Mesenchymal stem cell (in vitro differentiated cells and primary cell): ENCODE measurements around the gene GCH1.
A peak's percentile ranks its signal among the peaks of the same experiment; 100 is the strongest.

ENCODE experiments used
- DNase-seq: peaks from one replicate; pipeline ENCODE4 v3.0.0-alpha.2; 2013
- H2AFZ ChIP-seq: one replicate; pipeline ENCODE4 v1.6.1; 2013; ENCODE audit warnings: low read depth, mild to moderate bottlenecking, control low read depth, inconsistent platforms, low read length, moderate library complexity
- H2AK5ac ChIP-seq: 2 replicates; pipeline ENCODE4 v1.6.1; 2013; ENCODE audit warnings: low read length, moderate library complexity, mild to moderate bottlenecking, inconsistent platforms; ENCODE audit not compliant: severe bottlenecking
- H2BK120ac ChIP-seq: one replicate; pipeline ENCODE4 v1.6.1; 2013; ENCODE audit warnings: low read depth, mild to moderate bottlenecking, inconsistent platforms, low read length, moderate library complexity
- H2BK12ac ChIP-seq, 2 experiments: one replicate each; pipeline ENCODE4 v1.6.1; 2013; ENCODE audit warnings: inconsistent platforms in 2 of 2, low read length in 2 of 2, mild to moderate bottlenecking in 2 of 2, moderate library complexity in 2 of 2, control low read depth in 1 of 2
- H2BK15ac ChIP-seq: one replicate; pipeline ENCODE4 v1.6.1; 2013; ENCODE audit warnings: mild to moderate bottlenecking, low read depth, inconsistent platforms; ENCODE audit not compliant: poor library complexity, severe bottlenecking
- H2BK5ac ChIP-seq: 2 replicates; pipeline ENCODE4 v1.6.1; 2013; ENCODE audit warnings: low read depth, mild to moderate bottlenecking, low read length, control low read depth, inconsistent platforms; ENCODE audit not compliant: poor library complexity, severe bottlenecking
- H3K14ac ChIP-seq, 2 experiments: one replicate each; pipeline ENCODE4 v1.6.1; 2013; ENCODE audit warnings: inconsistent platforms in 2 of 2, low read length in 2 of 2, control low read depth in 1 of 2, mild to moderate bottlenecking in 1 of 2, moderate library complexity in 1 of 2
- H3K18ac ChIP-seq, 2 experiments: one replicate each; pipeline ENCODE4 v1.6.1; 2013; ENCODE audit warnings: inconsistent platforms in 2 of 2, low read length in 2 of 2, control low read depth in 1 of 2, low read depth in 1 of 2, mild to moderate bottlenecking in 1 of 2
- H3K23ac ChIP-seq, 2 experiments: one replicate each; pipeline ENCODE4 v1.6.1; 2013; ENCODE audit warnings: inconsistent platforms in 2 of 2, low read length in 2 of 2, mild to moderate bottlenecking in 2 of 2, moderate library complexity in 2 of 2, control low read depth in 1 of 2
- H3K27ac ChIP-seq: 2 replicates; pipeline ENCODE4 v1.5.1; 2013; ENCODE audit warnings: mild to moderate bottlenecking, moderate library complexity, low read length, control low read depth, inconsistent platforms; ENCODE audit not compliant: poor library complexity, severe bottlenecking
- H3K27me3 ChIP-seq, 2 experiments: 2 replicates each; pipeline versions ENCODE4 v1.6.1 to v1.7.0; 2013; ENCODE audit warnings: low read length in 2 of 2, mild to moderate bottlenecking in 2 of 2, moderate library complexity in 2 of 2, control low read depth in 1 of 2, inconsistent platforms in 1 of 2; ENCODE audit not compliant: control insufficient read depth in 1 of 2, insufficient read depth in 1 of 2
- H3K36me3 ChIP-seq, 2 experiments: 2 replicates each; pipeline versions ENCODE4 v1.6.1 to v1.7.0; 2013; ENCODE audit warnings: low read length in 2 of 2, control low read depth in 1 of 2, inconsistent platforms in 1 of 2, low read depth in 1 of 2, mild to moderate bottlenecking in 1 of 2; ENCODE audit not compliant: insufficient read depth in 2 of 2, control insufficient read depth in 1 of 2
- H3K4ac ChIP-seq, 2 experiments: one replicate each; pipeline ENCODE4 v1.6.1; 2013; ENCODE audit warnings: inconsistent platforms in 2 of 2, low read length in 2 of 2, mild to moderate bottlenecking in 2 of 2, moderate library complexity in 2 of 2, control low read depth in 1 of 2, low read depth in 1 of 2
- H3K4me1 ChIP-seq: 2 replicates; pipeline ENCODE4 v1.6.1; 2013; ENCODE audit warnings: low read depth, low read length, control low read depth; ENCODE audit not compliant: control insufficient read depth, insufficient read depth
- H3K4me2 ChIP-seq: 2 replicates; pipeline ENCODE4 v1.6.1; 2013; ENCODE audit warnings: low read length, mild to moderate bottlenecking, inconsistent platforms; ENCODE audit not compliant: poor library complexity, severe bottlenecking
- H3K4me3 ChIP-seq, 2 experiments: 2 replicates each; pipeline versions ENCODE4 v1.5.1 to v1.7.0; 2013; ENCODE audit warnings: low read length in 2 of 2, mild to moderate bottlenecking in 2 of 2, control low read depth in 1 of 2, low read depth in 1 of 2; ENCODE audit not compliant: insufficient read depth in 1 of 2
- H3K79me1 ChIP-seq: replicated peaks from 2 replicates; pipeline ENCODE4 v1.6.1; 2013; ENCODE audit warnings: mild to moderate bottlenecking, control low read depth, low read length, inconsistent platforms; ENCODE audit not compliant: poor library complexity, severe bottlenecking
- H3K9ac ChIP-seq: 2 replicates; pipeline ENCODE4 v1.7.0; 2013; ENCODE audit warnings: mild to moderate bottlenecking, low read length, moderate library complexity
- H3K9me3 ChIP-seq: 2 replicates; pipeline ENCODE4 v1.7.0; 2013; ENCODE audit warnings: mild to moderate bottlenecking, low read length; ENCODE audit not compliant: control insufficient read depth
- H4K8ac ChIP-seq: one replicate; pipeline ENCODE4 v1.6.1; 2013; ENCODE audit warnings: inconsistent platforms, mild to moderate bottlenecking, low read length, moderate library complexity
- H4K91ac ChIP-seq: one replicate; pipeline ENCODE4 v1.6.1; 2013; ENCODE audit warnings: mild to moderate bottlenecking, low read length, inconsistent platforms
- WGBS: methylation state at CpG from one replicate; pipeline ENCODE4 v1.1.7; 2013; ENCODE audit warnings: mixed read lengths; 5-methylcytosine and 5-hydroxymethylcytosine counted together

The GCH1 gene

GRCh38 chr14:54798465-54799124 is 104.0 kb downstream of the GCH1 start:
- no peak overlapping the region for H2BK5ac ChIP-seq
- H3K4ac ChIP-seq: no peak overlapping the region
- H3K27me3 ChIP-seq: peaks cover 12 to 15% of the 10 kb centered on the region in 2 experiments
- H3K4me2 ChIP-seq: no peak overlapping the region
- H4K8ac ChIP-seq: no peak overlapping the region
- peaks cover 13% of the 10 kb centered on the region for H3K9me3 ChIP-seq
- no peak overlapping the region for H4K91ac ChIP-seq
- H3K4me1 ChIP-seq: no peaks in the 10 kb centered on the region
- H3K9ac ChIP-seq: no peak overlapping the region
- no peak for DNase-seq
- no peak overlapping the region for H2BK12ac ChIP-seq
- no peak overlapping the region for H3K4me3 ChIP-seq
- no peak overlapping the region for H2AFZ ChIP-seq
- 86% methylated on average over 8 of the region's 9 CpGs for WGBS
- H3K36me3 ChIP-seq: peaks cover 6 to 11% of the 10 kb centered on the region in 2 experiments
- no peak overlapping the region for H3K23ac ChIP-seq
- H3K79me1 ChIP-seq: no peaks in the 10 kb centered on the region
- H2AK5ac ChIP-seq: no peak overlapping the region
- H3K18ac ChIP-seq: no peak overlapping the region
- H2BK120ac ChIP-seq: no peak overlapping the region
- no peak overlapping the region for H3K27ac ChIP-seq
- no peak overlapping the region for H3K14ac ChIP-seq
- no peak overlapping the region for H2BK15ac ChIP-seq

GRCh38 chr14:54797986-54798385 is 104.6 kb downstream of the GCH1 start:
- no peak overlapping the region for H4K91ac ChIP-seq
- peaks cover 13% of the 10 kb centered on the region for H3K9me3 ChIP-seq
- H2BK5ac ChIP-seq: no peak overlapping the region
- no peaks in the 10 kb centered on the region for H3K79me1 ChIP-seq
- H2BK120ac ChIP-seq: no peak overlapping the region
- no peak overlapping the region for H3K23ac ChIP-seq
- DNase-seq: no peak
- no peaks in the 10 kb centered on the region for H3K4me1 ChIP-seq
- no peak overlapping the region for H2BK12ac ChIP-seq
- no peak overlapping the region for H3K4me2 ChIP-seq
- H3K4me3 ChIP-seq: no peak overlapping the region
- no peak overlapping the region for H2AK5ac ChIP-seq
- no peak overlapping the region for H3K18ac ChIP-seq
- no peak overlapping the region for H2AFZ ChIP-seq
- no peak overlapping the region for H4K8ac ChIP-seq
- H3K27me3 ChIP-seq: peaks cover 8 to 9% of the 10 kb centered on the region in 2 experiments
- H3K4ac ChIP-seq: no peak overlapping the region
- H3K36me3 ChIP-seq: peaks cover 6 to 12% of the 10 kb centered on the region in 2 experiments
- WGBS: 92% methylated on average over 2 of the region's 4 CpGs
- H3K27ac ChIP-seq: no peak overlapping the region
- H3K14ac ChIP-seq: no peak overlapping the region
- H2BK15ac ChIP-seq: no peak overlapping the region
- no peak overlapping the region for H3K9ac ChIP-seq

- Histone ChIP-seq H3K23ac (no peak overlapping the region), H3K27me3 (peaks cover 4 to 5% of the 10 kb centered on the region in 2 experiments), H3K27ac (no peak overlapping the region), H4K91ac (no peak overlapping the region), H2BK12ac (no peak overlapping the region), H3K36me3 (peaks cover 6 to 12% of the 10 kb centered on the region in 2 experiments), H4K8ac (no peak overlapping the region), H3K4me2 (no peak overlapping the region), H3K9ac (no peak overlapping the region), H3K18ac (no peak overlapping the region), H2BK120ac (no peak overlapping the region), H3K79me1 (no peaks in the 10 kb centered on the region), H3K4me1 (no peaks in the 10 kb centered on the region), H2AK5ac (peak overlapping the region; percentile 27), H2BK15ac (no peak overlapping the region), H2AFZ (no peak overlapping the region), H3K14ac (no peak overlapping the region), H3K4me3 (no peak overlapping the region), H3K9me3 (peaks cover 13% of the 10 kb centered on the region), H2BK5ac (no peak overlapping the region), H3K4ac (no peak overlapping the region)
- DNase-seq: no peak
- 93% methylated on average over 6 of the region's 6 CpGs for WGBS
These were observed 105.1 kb downstream of the GCH1 start for GRCh38 chr14:54797556-54797955.

- peaks cover 13% of the 10 kb centered on the region for H3K9me3 ChIP-seq
- no peak overlapping the region for H3K4me3 ChIP-seq
- H3K27me3 ChIP-seq: no peaks in the 10 kb centered on the region
- H4K91ac ChIP-seq: no peak overlapping the region
- no peak overlapping the region for H2BK15ac ChIP-seq
- H3K23ac ChIP-seq: no peak overlapping the region
- no peak overlapping the region for H3K18ac ChIP-seq
- H3K36me3 ChIP-seq: peaks cover 9 to 14% of the 10 kb centered on the region in 2 experiments
- no peak overlapping the region for H2AFZ ChIP-seq
- H2BK12ac ChIP-seq: no peak overlapping the region
- H4K8ac ChIP-seq: no peak overlapping the region
- no peak overlapping the region for H2BK120ac ChIP-seq
- no peak overlapping the region for H2AK5ac ChIP-seq
- H3K79me1 ChIP-seq: no peaks in the 10 kb centered on the region
- no peak overlapping the region for H3K4ac ChIP-seq
- no peak overlapping the region for H3K14ac ChIP-seq
- H3K9ac ChIP-seq: no peak overlapping the region
- H2BK5ac ChIP-seq: no peak overlapping the region
- H3K4me1 ChIP-seq: peaks cover 2% of the 10 kb centered on the region
- H3K4me2 ChIP-seq: no peak overlapping the region
- peak; percentile 52 for DNase-seq
- no peak overlapping the region for H3K27ac ChIP-seq
These were observed 105.7 kb downstream of the GCH1 start for GRCh38 chr14:54796961-54797360.
